Esophagus muscularis mucosa (tissue), 3 donors: ENCODE measurements around the gene ADNP.

Experiments
- POLR2A ChIP-seq: fragments of 450-650 bp; IDR thresholded peaks from one replicate; pipeline ENCODE4 v1.6.1; 2017; ENCODE audit warnings: antibody characterized with exemption, moderate library complexity, mild to moderate bottlenecking, low read depth
- TF ChIP-seq, protein P1 (sequence below), 3 experiments: fragments of 200-600 bp in 2 of 3; fragments of 450-650 bp in 1 of 3; sonication (generic) in 2 of 3; IDR thresholded peaks; one replicate each; pipeline ENCODE4 v1.5.1; 2017 to 2019; ENCODE audit warnings: antibody characterized with exemption in 3 of 3, mild to moderate bottlenecking in 2 of 3, moderate library complexity in 1 of 3

DNA sequence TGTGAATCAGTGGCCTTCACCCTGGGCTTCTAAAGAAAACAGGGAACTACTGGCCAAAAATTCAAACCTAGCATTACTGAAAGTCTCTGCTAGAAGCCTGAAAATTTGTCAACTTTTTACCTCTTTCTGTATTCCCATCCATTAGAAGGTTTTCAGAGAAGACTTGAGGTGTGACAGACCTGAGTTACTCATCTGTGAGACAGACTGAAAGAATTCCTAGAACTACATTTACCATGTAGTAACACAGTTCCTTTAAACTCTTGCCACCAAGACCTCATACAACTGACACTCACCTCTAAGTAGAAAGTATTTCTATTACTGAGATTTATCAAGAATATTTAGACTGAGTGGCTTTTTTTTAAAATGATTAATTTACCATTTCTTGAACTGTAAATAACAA, 22.6 kb upstream of the ADNP start:
- TF ChIP-seq, protein P1, sequence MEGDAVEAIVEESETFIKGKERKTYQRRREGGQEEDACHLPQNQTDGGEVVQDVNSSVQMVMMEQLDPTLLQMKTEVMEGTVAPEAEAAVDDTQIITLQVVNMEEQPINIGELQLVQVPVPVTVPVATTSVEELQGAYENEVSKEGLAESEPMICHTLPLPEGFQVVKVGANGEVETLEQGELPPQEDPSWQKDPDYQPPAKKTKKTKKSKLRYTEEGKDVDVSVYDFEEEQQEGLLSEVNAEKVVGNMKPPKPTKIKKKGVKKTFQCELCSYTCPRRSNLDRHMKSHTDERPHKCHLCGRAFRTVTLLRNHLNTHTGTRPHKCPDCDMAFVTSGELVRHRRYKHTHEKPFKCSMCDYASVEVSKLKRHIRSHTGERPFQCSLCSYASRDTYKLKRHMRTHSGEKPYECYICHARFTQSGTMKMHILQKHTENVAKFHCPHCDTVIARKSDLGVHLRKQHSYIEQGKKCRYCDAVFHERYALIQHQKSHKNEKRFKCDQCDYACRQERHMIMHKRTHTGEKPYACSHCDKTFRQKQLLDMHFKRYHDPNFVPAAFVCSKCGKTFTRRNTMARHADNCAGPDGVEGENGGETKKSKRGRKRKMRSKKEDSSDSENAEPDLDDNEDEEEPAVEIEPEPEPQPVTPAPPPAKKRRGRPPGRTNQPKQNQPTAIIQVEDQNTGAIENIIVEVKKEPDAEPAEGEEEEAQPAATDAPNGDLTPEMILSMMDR (IDR thresholded peaks at IDR 0.05) = no peak
- TF ChIP-seq POLR2A = no peak
